ENCODE results near the gene CTSC.

Gene CTSC

GRCh38 chr11:88337181-88337986, at the start of gene CTSC:
Gene CTSC (minus strand): TSS chr11:88337736. CDS start chr11:88337672, 64 bp downstream.
- peak; percentile 94 for DNase-seq (ENCODE audit: low spot score)

GRCh38 chr11:88384669-88385005, 47.1 kb upstream of the CTSC start:
- DNase-seq (ENCODE audit: low spot score): no peak

- no peak for DNase-seq (ENCODE audit: low spot score)
Observed at GRCh38 chr11:88384004-88384668, 46.6 kb upstream of the CTSC start.

- no peak for DNase-seq (ENCODE audit: low spot score)
Observed at GRCh38 chr11:88383447-88383846, 45.9 kb upstream of the CTSC start.

GRCh38 chr11:88379130-88379529, 41.6 kb upstream of the CTSC start:
- DNase-seq (ENCODE audit: low spot score): no peak

GRCh38 chr11:88378422-88379066, 41.0 kb upstream of the CTSC start:
- DNase-seq (ENCODE audit: low spot score): no peak

- DNase-seq (ENCODE audit: low spot score): no peak
Observed at GRCh38 chr11:88377646-88378045, 40.1 kb upstream of the CTSC start.

GRCh38 chr11:88377144-88377543, 39.6 kb upstream of the CTSC start:
- no peak for DNase-seq (ENCODE audit: low spot score)

- no peak for DNase-seq (ENCODE audit: low spot score)
Observed at GRCh38 chr11:88375927-88376470, 38.5 kb upstream of the CTSC start.

- no peak for DNase-seq (ENCODE audit: low spot score)
Observed at GRCh38 chr11:88370782-88371181, 33.2 kb upstream of the CTSC start.

- no peak for DNase-seq (ENCODE audit: low spot score)
Observed at GRCh38 chr11:88367310-88367709, 29.8 kb upstream of the CTSC start.

GRCh38 chr11:88363648-88364065, 26.1 kb upstream of the CTSC start:
- DNase-seq (ENCODE audit: low spot score): no peak

- DNase-seq (ENCODE audit: low spot score): no peak
Observed at GRCh38 chr11:88363004-88363403, 25.5 kb upstream of the CTSC start.

GRCh38 chr11:88360141-88360540, 22.6 kb upstream of the CTSC start:
- no peak for DNase-seq (ENCODE audit: low spot score)

GRCh38 chr11:88359541-88359940, 22.0 kb upstream of the CTSC start:
- DNase-seq (ENCODE audit: low spot score): no peak

GRCh38 chr11:88359114-88359513, 21.6 kb upstream of the CTSC start:
- no peak for DNase-seq (ENCODE audit: low spot score)

GRCh38 chr11:88358040-88358431, 20.5 kb upstream of the CTSC start:
- no peak for DNase-seq (ENCODE audit: low spot score)

GRCh38 chr11:88357323-88358039, 19.9 kb upstream of the CTSC start:
- no peak for DNase-seq (ENCODE audit: low spot score)

GRCh38 chr11:88355887-88356286, 18.4 kb upstream of the CTSC start:
- DNase-seq (ENCODE audit: low spot score): no peak

GRCh38 chr11:88354912-88355311, 17.4 kb upstream of the CTSC start:
- no peak for DNase-seq (ENCODE audit: low spot score)

GRCh38 chr11:88353835-88354496, 16.4 kb upstream of the CTSC start:
- no peak for DNase-seq (ENCODE audit: low spot score)

- DNase-seq (ENCODE audit: low spot score): no peak
Observed at GRCh38 chr11:88353386-88353785, 15.8 kb upstream of the CTSC start.
